Erythroblast (primary cell): Measurements from ENCODE around the gene VWA2.

ENCODE experiments used
- GATA1 ChIP-seq: IDR thresholded peaks from 2 replicates; pipeline ENCODE4 v1.6.1; 2011; ENCODE audit warnings: low read depth, mild to moderate bottlenecking, control low read depth, low read length, moderate library complexity
- POLR2A ChIP-seq: IDR thresholded peaks from 2 replicates; pipeline ENCODE4 v1.6.1; 2011; ENCODE audit warnings: mild to moderate bottlenecking, low read length

GRCh38 chr10:114244126-114244525 lies 5.1 kb downstream of the VWA2 start:
- TF ChIP-seq POLR2A (no peak), GATA1 (no peak)
